Daoy (cell line): ENCODE measurements around the gene UBE2N. TPM values are rescaled to one million over a fixed set of nuclear protein-coding genes. Genes with fewer than 3 reads are reported as not detected.
A peak's percentile ranks its signal among the peaks of the same experiment; 100 is the strongest.

Experiments
- DNase-seq: peaks from one replicate; pipeline ENCODE4 v3.0.0-alpha.2; 2015; ENCODE audit warnings: low read depth
- total RNA-seq: library from RNA; depleted of rRNA; stranded (reverse); fragments of >200 nt; shearing (Covaris generic); gene quantifications from 2 replicates; pipeline ENCODE4 v1.2.3, GENCODE V29; 2014

UBE2N gene
- total RNA-seq, 1 experiment from 2014 or later, result 130 TPM

DNA sequence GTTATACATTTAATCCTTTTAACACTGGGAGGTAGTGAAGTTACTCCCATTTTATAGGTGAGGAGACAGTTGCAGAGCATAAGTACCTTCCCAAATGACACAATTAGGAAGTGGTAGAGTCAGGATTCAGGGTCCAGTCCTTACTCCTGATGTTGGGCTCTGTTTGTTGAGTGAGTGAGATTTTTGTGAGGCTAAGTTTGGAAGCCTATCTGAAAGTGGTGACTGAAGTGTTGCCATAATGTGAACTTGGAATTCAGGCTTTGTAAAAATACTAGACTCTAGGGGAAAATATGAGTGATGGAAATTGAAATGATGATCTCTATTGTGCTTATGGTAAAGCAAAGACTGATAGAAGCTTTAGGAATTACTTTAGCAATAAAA lies 61.8 kb downstream of the UBE2N start:
- DNase-seq, result no peak

DNA sequence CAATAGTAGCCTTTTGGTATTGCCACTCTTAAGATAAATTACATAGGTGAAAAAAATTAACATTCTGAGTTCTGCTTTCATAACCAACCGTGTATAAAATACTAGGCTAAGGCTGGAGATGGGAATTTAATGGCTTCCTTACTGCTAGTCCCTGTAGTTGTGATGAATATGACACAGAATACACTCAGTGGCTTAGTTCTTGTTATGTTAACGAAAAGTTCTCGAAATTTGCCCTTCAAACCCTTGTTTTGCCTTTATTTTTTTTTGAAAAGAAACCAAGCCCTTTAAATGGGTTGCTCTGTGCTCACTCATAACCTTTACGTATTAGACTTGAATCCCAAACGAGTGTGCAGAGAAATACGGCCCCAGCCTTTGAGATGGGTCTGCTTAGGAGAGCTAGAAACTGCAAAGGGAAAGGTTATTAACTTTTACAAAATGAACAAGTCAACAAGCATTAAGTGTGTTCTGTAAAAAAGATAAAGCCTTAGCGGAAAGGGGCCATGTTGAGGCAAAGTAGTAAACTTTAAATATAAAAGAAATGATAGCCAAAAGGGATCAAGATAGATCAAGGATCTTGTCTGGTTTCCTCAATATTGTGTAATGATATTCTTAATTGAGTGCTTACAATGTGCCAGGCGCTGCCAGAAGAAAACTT lies 62.3 kb downstream of the UBE2N start:
- DNase-seq, result no peak

DNA sequence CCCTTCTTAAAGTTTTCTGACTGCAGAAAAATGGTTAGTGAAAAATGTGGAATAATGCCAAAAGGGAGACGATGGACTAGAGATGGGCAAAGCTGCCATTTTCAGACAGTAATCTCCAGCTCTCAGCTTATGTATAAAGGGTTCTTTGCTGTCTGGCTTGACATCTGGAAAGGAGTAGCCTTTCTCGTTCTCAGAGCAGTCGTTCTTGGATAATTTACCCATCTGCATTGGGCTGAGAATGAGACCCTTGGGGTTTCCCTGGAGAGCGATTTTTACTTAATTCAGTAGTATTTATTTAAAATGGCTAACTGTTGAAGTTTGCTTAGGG lies 62.8 kb downstream of the UBE2N start:
- DNase-seq, result no peak

DNA sequence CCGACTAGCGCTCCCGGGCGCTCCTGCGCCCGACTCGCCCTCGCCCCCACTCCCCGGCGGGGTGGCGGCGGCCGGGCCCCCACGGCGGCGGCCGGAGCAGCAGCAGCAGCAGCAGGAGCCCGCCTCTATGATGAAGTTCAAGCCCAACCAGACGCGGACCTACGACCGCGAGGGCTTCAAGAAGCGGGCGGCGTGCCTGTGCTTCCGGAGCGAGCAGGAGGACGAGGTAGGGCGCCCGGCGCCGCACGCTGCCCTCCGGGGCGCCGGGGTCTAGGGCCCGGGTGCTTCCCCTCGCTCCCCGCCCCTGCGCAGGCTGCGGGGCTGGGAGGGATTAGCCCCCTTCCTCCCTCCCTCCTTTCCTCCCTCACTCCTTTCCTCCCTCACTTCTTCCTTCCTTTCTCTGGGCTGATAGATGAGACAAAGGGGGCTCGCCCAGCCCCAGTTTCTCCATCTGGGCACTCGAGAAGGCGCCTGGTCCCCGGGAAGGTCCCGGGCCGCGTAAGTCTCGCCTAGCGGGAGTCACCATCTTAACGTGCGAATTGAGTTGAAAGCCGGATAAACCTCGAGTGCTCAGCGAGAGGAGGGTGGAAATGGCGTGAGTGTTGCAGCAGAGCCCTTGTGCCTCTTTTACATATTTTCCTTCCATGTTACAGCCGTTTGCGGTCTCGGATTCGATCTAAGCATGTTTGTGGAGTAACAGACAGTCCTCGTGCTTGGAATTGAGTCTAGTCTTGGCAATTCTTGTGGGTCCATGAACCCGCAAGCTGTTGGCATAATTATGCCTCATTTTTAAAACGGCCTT lies 63.4 kb downstream of the UBE2N start:
- peak; percentile 74 for DNase-seq

DNA sequence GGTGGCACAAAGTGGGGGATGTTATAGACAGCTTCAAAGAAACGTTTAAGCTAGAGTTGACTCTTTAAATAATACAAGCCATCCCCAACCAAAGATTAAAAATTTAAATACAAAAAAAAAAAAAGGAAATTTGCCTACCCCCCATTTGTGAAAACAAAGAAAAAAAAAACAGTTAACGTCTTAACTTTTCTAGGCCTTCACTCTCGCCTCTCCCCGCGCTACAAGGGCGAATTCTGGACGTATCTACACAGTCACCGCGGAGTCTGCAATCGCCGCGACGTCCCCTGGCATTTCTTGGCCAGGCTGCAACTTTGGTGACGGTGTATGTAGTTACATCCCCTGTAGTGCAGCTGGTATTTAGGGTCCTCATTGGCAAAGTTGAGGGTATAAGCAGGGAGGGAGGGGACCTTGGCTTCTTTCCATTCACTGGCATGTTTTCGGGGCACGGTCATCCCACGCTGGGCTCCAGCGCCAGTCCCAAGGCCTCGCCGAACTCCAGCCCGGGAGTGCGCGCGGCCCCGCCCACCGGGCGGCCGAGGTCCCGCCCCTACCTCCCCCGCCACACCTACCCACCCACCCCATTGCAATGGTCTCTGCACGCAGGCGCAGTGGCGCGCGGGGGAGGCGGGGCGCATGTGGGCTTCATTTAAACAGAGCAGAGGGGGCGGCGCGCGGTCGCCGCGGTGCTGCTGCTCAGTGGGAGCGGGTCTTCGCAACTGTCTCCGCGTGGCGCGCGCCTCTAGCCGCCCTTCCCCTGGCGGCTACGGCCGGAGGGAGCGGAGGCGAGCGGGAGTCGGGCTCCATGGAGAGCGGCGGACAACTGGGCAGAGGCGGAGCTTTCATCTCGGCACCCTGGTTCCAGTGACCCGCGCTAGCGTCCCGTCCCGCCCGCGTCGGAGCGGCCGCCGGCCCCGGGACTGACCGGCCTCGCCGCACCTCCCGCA lies 64.2 kb downstream of the UBE2N start, which contains the start of gene NUDT4:
NUDT4 (plus strand) TSS at position 674 of the 944 bp plus-strand sequence. CDS start 398 bp downstream, outside the sequence.
- DNase-seq, result peak; percentile 97

DNA sequence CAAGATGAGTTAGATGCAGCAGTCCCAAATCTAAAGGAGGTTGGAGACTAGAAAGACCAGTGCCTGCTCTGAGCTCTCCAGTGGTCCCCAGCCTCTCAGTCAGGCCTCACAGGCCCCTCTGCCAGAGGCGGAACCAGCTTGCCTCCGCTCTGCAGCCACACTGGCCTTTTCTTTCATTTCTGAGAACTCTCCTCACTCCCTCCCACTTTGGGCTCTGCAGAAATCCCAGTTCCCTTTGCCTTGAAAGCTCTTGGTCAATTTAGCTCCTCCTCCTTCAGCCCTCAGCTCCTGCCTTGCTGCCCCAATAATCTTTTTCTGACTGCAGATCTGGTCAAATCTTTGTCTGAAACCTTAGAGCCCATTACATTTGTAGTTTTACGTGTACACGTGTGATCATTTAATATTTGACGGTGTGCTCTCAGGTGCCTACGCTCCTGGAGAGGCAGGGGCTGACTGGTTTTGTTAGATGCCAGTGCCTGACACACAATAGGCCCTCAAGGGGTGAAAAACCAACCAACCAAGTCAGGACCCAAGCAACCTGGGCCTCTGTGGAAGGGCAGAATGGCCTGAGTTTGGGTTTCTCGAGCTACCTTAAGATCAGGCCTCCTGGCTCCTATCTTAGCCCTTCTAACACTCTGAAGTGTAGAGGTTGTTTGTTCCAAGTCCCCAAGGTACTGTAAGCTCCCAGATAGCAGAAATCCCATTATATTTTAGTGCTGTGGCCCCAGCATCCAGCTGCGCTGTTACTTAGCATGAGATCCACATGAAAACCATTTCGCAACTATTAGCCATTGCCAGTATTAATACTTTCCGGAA lies 65.1 kb downstream of the UBE2N start:
- DNase-seq, result no peak

DNA sequence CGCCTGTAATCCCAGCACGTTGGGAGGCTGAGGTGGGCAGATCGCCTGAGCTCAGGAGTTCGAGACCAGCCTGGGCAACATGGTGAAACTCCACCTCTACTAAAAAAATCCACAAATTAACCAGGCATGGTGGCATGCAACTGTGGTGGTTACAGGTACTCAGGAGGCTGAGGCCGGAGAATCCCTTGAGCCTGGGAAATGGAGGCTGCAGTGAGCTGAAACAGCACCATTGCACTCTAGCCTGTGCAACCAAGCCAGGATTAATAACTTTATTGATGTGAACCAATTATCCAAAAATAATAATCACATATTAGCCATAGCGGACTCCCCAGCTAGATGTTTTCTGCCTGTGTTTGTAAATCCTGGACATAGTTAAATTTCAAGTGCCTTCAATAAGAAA lies 65.8 kb downstream of the UBE2N start:
- DNase-seq, result no peak

DNA sequence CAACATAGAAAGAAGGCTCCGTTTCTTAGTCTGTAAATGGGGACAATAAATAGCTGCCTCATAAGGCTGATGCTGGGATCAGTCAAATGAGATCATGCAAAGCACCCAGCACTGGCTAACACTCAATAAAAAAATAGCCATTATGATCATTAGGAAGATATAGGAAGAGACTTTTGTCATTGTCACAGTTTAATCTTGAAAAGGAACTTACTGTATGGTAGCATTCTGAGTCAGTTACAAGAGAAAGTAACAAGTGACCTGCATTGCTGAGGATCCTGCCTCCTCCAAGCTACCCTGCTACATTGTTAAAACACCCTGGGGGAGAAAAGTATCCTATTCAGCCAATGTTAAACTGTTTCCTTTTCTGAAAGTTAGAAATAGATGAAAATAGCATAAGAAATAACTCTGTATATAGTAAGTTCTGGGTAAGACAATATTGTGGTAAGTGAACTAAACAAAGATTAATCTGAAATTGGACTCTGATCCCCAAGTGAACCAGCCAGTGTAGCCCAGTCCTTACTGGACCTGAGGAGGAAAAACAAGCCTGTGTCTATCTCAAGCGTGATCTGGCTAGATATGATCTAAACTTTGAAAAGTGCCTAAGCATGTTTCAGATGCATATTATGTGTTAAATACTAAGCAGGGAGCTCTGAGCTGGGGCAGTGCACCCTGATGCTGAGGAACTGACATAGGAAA lies 67.6 kb downstream of the UBE2N start:
- DNase-seq, result no peak

DNA sequence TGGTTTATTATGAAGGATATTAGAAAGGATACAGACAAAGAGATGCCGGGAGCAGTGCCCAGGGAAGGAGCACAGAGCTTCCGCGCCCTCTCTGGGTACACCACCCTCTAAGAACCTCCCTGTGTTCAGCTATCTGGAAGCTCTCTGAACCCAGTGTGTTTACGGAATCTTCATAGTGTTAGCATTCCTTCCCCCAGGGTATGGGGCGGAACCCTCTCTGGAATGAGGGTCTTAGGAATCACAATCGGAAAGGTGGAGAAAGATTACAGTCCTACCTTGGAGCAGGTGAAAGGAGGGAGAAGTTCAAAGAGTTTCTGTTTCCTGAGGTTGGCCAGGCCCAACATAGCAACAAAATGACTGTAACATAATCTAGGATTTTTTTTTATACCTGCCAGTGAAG lies 70.8 kb downstream of the UBE2N start:
- DNase-seq, result no peak

DNA sequence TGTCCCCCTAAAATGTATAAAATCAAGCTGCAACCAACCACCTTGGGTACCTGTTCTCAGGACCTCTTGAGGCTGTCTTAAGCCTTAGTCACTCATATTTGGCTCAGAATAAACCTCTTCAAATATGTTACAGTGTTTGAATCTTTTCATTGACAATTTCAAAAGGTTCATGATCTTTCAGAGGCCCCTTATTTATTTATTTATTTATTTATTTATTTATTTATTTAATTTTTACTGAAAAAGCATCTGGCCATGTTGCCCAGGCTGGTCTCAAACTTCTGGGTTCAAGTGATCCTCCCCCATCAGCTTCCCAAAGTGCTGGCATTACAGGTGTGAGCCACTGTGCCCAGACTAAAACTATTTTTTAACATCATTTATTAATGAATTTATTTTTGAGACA lies 72.2 kb downstream of the UBE2N start:
- no peak for DNase-seq

DNA sequence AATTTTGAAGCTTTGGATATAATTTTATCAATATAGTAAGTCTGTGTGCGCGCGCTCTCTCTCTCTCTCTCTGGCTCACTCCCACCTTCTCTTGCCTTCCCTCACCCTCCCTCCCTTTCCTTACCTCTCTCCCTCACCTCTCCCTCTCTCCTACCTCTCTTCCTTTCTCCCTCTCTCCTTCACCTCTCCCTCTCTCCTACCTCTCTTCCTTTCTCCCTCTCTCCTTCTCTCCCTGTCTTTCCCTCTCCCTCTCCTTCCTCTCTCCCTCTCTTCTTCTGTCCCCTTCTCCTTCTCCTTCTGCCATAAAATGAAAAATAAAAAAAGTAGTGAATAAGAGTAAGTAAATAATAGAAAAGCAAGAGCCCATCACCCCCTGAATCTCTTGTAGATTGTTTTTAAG lies 73.0 kb downstream of the UBE2N start:
- DNase-seq, result no peak

DNA sequence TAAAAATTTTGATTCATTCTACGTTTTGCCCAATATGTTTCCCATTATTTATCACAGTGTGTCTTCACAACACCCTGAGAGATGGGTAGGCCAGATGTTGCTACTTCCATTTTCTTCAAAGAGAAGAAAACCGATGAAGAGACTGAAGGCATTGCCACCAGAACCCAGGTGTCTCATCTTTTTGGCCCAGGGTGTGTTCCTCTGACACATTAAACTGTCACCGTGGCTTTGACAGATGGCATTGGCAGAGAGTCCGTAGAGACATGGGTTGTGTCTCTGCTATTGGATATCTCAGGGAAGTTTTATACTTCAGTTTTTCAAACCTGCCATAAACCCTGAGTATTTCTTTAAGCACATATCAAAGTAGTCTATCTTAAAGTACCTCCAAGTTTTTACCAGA lies 75.3 kb downstream of the UBE2N start:
- no peak for DNase-seq

DNA sequence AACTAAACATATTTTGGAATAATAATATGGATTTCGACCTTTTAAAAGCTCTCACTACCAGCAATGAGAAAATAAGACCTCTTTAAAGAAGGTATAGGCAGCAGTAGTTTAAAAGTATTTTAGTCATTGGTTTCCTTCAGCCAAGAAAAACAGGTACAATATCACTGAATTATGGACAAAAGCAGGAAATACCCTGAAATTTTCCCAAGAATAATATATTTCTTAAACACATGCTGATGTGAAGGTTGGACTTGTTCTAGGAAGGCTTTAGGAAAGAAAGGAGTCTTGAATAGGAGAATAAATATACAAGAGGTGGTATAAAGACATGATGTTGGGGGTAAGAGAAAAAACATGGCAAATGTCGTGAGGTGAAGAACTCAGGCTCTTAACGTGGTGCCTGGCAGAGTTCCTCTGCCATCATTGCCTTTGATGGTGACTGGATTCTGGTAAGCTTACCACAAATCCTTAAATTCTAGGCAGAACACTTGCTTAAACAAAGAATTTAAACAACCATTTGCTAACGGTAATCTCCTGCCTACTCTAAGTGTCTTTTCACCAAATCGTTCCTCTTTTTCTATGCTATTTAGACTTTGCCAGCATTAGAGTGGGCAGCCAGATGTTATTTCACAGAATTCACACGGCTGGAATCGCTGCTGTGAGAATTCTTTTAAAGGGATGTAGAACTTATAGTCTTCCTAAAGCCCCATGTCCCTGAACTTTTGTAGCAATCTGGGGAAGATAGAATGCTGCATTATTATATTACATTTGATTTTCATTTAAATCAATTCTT lies 75.9 kb downstream of the UBE2N start:
- DNase-seq, result no peak

DNA sequence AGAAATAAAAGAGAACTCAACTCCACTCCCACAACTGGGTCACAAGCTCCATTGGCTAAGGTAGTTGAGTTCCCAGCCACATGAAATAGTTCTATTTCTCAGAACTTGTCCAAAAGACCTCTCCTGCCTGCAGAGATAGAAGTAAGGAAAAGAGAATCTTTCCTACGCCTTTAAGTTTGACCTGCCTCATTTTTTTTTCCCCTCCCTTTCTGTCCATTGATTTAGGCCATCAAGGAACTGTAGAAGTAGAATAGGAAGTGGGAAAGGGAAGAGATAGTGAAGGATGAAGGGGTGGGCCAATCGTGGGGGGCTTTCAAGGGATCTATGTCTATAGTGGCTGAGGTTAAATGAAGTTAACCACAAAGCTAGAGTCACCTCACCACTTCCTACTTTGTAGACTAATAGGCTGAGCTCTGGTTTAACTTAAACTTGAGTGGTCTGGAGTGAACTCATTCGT lies 77.9 kb downstream of the UBE2N start:
- peak; percentile 36 for DNase-seq

DNA sequence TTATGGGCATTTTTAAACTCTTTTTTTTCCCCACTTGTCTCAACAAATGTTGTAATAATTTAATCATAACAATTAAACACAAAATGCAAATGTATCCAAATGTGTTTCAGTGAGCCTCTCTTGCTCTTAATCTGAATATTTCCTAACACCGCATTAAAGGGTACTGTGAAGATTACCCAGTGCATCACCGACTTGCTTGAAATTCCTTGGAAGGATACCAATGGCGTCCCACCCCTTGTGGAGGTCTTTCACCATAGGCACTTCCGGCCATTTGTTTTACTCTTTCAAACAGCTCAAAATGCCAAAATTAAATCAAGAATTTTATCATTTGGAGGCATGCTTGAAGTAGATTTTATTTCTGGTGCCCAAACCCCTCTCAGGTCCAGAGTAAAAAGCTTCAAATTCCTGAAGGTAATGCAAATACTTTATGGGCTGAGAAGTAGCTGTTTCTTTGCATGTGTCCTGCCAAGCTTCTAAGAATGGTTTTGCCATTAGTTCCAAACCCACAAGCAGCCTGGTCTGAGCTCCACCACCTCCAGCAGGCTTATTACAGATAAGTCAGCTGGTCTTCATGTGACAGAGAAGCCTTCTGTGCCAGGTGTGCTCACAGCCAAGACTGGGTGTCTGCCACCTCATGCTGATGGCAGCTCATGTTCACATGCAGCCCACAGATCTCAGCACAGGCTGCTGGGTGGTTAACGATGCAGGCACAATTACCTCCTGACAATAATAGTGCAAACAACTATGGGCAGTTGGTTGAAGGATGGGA lies 80.4 kb downstream of the UBE2N start:
- peak; percentile 46 for DNase-seq

DNA sequence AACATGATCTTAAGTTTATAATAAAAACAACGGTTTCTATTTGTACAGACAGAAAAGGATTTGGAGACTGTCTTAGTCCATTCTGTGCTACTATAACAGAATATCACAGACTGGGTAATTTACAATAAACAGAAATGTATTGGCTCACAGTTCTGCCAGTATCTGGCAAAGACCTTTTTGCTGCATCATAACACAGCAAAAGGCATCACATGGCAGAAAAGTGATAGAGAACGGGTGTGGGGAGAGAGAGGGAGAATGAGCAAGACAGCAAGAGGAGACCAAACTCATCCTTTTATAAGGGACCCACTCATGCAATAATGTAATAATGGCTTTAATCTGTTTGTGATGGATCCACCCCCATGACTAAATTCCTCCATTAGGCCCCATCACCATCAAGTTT lies 81.1 kb downstream of the UBE2N start:
- no peak for DNase-seq

DNA sequence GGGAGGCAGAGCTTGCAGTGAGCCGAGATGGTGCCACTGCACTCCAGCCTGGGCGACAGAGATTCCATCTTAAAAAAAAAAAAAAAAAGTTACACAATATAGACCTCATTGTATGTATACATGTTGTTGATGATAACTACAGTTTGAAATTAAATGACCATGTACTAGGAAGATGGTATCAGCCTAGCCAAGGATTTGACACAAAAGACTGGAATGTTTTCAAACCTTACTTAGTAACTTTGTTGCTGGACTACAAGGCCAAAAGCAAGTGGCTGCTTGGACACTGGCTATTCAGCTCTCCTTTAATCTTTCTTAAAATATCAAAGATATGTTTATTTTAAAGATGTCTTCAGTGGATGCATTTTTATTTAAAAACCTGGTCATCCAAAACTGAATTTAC lies 82.9 kb downstream of the UBE2N start:
- DNase-seq, result no peak

DNA sequence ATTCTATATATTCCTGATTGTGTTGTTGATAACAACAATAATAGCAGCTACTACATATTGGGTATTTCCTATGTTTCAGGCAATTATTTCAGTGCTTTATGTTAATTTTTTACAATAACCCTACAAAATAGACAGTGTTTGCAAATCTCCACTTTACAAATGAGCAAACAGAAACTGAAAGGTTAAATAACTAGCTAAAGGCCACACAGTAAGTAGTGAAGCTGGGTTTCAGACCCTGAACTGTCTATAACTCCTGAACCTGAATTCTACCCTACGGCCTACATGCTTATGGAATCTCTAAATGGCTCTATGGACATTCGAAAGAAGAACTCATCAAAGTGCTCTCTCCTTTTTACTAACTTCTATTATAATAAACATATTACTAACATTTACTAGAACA lies 83.7 kb downstream of the UBE2N start:
- DNase-seq, result no peak

DNA sequence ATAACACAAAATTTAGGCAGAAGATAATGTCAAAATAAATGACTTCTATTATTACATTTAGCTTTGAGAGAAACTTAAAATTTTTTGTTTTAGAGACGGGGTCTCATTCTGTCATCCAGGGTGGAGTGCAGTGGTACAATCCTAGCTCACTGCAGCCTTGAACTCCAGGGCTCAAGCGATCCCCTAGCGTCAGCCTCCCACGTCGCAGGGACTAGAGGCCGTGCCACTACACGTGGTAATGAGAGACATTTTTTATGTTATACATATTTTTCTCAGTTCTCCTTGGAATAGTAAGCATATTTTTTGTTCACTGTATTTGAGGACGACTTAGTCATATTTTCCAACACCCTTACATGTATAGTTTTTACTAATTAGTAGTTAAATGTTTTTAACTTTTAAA lies 85.5 kb downstream of the UBE2N start:
- no peak for DNase-seq
